ENCODE measurements around the gene JAKMIP2.

GRCh38 chr5:147557876-147558745 lies 224.4 kb downstream of the JAKMIP2 start:
- TF ChIP-seq HMGA2 (CRISPR knock-in tag; IDR thresholded peaks at IDR 0.05) (no peak), ZSCAN18 (CRISPR knock-in tag; IDR thresholded peaks at IDR 0.05) (no peak), ATF6 (CRISPR knock-in tag; IDR thresholded peaks at IDR 0.05) (no peak), E2F4 (CRISPR knock-in tag; IDR thresholded peaks at IDR 0.05; ENCODE audit: borderline replicate concordance, low read depth) (no peak), NR2C2 (CRISPR knock-in tag; IDR thresholded peaks at IDR 0.05) (no peak)
- TF ChIP-seq, protein P1, sequence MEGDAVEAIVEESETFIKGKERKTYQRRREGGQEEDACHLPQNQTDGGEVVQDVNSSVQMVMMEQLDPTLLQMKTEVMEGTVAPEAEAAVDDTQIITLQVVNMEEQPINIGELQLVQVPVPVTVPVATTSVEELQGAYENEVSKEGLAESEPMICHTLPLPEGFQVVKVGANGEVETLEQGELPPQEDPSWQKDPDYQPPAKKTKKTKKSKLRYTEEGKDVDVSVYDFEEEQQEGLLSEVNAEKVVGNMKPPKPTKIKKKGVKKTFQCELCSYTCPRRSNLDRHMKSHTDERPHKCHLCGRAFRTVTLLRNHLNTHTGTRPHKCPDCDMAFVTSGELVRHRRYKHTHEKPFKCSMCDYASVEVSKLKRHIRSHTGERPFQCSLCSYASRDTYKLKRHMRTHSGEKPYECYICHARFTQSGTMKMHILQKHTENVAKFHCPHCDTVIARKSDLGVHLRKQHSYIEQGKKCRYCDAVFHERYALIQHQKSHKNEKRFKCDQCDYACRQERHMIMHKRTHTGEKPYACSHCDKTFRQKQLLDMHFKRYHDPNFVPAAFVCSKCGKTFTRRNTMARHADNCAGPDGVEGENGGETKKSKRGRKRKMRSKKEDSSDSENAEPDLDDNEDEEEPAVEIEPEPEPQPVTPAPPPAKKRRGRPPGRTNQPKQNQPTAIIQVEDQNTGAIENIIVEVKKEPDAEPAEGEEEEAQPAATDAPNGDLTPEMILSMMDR (IDR thresholded peaks at IDR 0.05): no peak
- TF ChIP-seq, protein P2, sequence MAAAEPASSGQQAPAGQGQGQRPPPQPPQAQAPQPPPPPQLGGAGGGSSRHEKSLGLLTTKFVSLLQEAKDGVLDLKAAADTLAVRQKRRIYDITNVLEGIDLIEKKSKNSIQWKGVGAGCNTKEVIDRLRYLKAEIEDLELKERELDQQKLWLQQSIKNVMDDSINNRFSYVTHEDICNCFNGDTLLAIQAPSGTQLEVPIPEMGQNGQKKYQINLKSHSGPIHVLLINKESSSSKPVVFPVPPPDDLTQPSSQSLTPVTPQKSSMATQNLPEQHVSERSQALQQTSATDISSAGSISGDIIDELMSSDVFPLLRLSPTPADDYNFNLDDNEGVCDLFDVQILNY (CRISPR knock-in tag; IDR thresholded peaks at IDR 0.05): no peak
